Activated CD8-positive, alpha-beta T cell treated with anti-CD3 and anti-CD28 coated beads, Interleukin-2, amount 10 ng/mL, durations not matched to agents 7 days and 5 days (primary cell): Measurements from ENCODE around the gene IRAK1. TPM values are rescaled to one million over a fixed set of nuclear protein-coding genes. Genes with fewer than 3 reads are reported as not detected.

ENCODE experiments used
- ATAC-seq: fragments of 150-1000 bp; cut with Tn5 transposase; one replicate; pipeline ENCODE4 v1.10.0; 2021; ENCODE audit warnings: moderate library complexity
- CTCF ChIA-PET: fragments of 350-600 bp; sonication (Branson Sonifier 250); formaldehyde crosslinking; loops from one replicate; lab custom pipeline; 2021; ENCODE audit warnings: antibody characterized with exemption; lab: Charles Lee
- POLR2A ChIA-PET: fragments of 350-600 bp; sonication (Branson Sonifier 250); formaldehyde crosslinking; loops from one replicate; lab custom pipeline; 2021; ENCODE audit warnings: antibody characterized with exemption; lab: Charles Lee
- DNase-seq: peaks from one replicate; pipeline ENCODE4 v3.0.0-alpha.2; 2020
- H3K27ac Mint-ChIP-seq: one replicate; pipeline ENCODE4 v1.8.0; 2021; ENCODE audit warnings: mild to moderate bottlenecking, mixed read lengths
- H3K27me3 Mint-ChIP-seq: one replicate; pipeline ENCODE4 v1.8.0; 2021; ENCODE audit warnings: low read depth, mixed read lengths
- H3K36me3 Mint-ChIP-seq: one replicate; pipeline ENCODE4 v1.8.0; 2021; ENCODE audit warnings: low read depth, mixed read lengths
- H3K4me1 Mint-ChIP-seq: one replicate; pipeline ENCODE4 v1.8.0; 2021; ENCODE audit warnings: low read depth, mixed read lengths
- H3K4me3 Mint-ChIP-seq: one replicate; pipeline ENCODE4 v1.8.0; 2021; ENCODE audit warnings: mild to moderate bottlenecking, mixed read lengths
- H3K9me3 Mint-ChIP-seq: one replicate; pipeline ENCODE4 v1.8.0; 2022; ENCODE audit warnings: mixed read lengths; ENCODE audit not compliant: insufficient read depth
- total RNA-seq, 2 experiments: library from RNA; stranded (reverse); gene quantifications; one replicate each; pipeline ENCODE4 v1.2.3, GENCODE V29; 2021

IRAK1 gene
- total RNA-seq, 2 experiments from 2014 or later = 164 to 165 TPM

DNA sequence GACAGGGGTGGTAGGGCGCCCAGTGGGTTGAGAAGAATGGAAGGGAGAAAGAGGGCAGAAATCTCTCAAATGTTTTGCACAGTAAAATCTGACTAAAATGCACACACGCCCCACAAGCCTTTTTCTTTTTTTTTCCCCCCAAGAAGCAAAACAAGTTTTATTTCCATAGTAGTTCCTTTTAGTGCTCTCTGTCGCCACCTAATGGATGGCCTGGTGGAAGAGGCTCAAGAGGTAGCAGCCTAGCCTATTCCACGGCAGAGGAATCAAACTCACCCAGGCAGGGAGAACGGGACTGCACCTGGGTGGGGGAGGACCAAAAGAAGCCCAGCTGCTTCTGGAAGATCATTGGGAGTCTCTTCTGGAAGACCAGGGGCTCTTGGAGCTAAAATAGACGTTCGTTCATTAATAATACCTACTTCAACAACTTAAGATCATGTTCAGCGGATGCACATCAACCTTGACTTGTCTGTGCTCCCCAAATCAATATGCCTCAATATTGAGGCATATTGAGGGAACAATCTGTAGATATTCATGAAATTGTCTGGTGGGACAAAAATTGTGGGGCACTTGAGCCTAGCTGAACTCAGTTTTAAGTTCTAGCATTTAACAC is 31.6 kb upstream of the IRAK1 start:
- Mint-ChIP-seq H3K4me1 (peaks cover 22% of the 10 kb centered on the region), H3K27ac (peak overlapping the region; percentile 40), H3K27me3 (no peaks in the 10 kb centered on the region), H3K9me3 (no peaks in the 10 kb centered on the region), H3K4me3 (no peak overlapping the region), H3K36me3 (peaks cover 41% of the 10 kb centered on the region)
- ChIA-PET CTCF (interaction anchor here (1.0 to 2.2 kb wide), 4 partner anchors 11 to 126 kb away, joined by 3 to 8 read pairs (median 4); partner anchors contain the start of gene ARHGAP4), POLR2A (no interaction called here)
- ATAC-seq = peak; percentile 85
- peak; percentile 79 for DNase-seq

- POLR2A ChIA-PET = no interaction called here
- no peaks in the 10 kb centered on the region for H3K27me3 Mint-ChIP-seq
- peaks cover 22% of the 10 kb centered on the region for H3K4me1 Mint-ChIP-seq
- H3K4me3 Mint-ChIP-seq = no peak overlapping the region
- no peaks in the 10 kb centered on the region for H3K9me3 Mint-ChIP-seq
- ATAC-seq (no peak), DNase-seq (no peak)
- H3K27ac Mint-ChIP-seq = peak overlapping the region; percentile 2
- CTCF ChIA-PET = no interaction called here
- peaks cover 47% of the 10 kb centered on the region for H3K36me3 Mint-ChIP-seq
Observed at GRCh38 chrX:154050113-154050495, 30.4 kb upstream of the IRAK1 start.

DNA sequence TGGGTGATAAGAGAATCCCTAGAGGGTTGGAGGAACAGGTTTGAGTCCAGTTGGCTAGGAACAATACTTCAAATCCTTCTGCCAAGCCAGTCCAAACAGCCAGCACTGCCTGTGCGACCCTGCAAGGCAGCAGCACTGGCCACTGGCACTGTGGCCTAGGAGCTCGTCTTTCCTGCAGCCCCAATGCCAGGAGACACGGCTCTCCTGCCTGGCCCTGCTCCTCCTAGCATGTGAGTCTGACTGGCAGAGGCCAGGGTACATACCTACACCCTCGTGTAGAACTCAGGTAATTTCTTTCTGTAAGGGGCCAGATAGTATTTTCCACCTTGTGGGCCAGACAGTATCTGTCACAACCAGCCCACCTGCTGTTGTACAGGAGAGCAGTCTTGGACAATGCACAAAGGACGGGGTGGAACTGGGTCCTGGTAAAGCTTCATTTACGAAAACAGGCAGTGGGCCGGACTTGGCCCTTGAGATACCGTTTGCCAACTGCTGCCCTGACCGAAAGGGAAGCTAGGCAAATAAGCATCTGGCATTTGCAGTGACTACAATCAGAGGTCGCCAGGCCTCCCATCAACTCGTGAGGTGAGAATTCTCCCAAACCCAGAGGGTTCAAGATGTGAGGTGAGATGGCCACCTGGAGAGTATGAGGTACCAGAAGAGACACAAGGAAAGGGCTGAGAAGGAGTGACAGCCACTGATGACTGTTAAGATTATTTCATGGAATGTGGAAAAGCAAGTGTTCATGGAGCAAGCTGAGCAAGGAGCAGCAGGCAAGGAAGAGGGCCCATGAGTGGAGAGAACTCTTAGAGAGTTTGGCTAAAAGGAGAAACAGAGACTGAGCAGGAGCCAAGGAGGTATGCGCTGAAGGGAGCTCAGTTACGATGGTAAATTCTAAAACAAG is 29.8 kb upstream of the IRAK1 start:
- no peak for DNase-seq
- Mint-ChIP-seq H3K27me3 (no peaks in the 10 kb centered on the region), H3K36me3 (peaks cover 46% of the 10 kb centered on the region), H3K9me3 (no peaks in the 10 kb centered on the region), H3K4me3 (no peak overlapping the region), H3K4me1 (peaks cover 22% of the 10 kb centered on the region), H3K27ac (peak overlapping the region; percentile 2)
- ChIA-PET POLR2A (no interaction called here), CTCF (no interaction called here)
- no peak for ATAC-seq

GRCh38 chrX:154048398-154048797 is 28.7 kb upstream of the IRAK1 start:
- H3K27ac Mint-ChIP-seq = no peak overlapping the region
- H3K4me3 Mint-ChIP-seq = no peak overlapping the region
- H3K9me3 Mint-ChIP-seq = no peaks in the 10 kb centered on the region
- ChIA-PET CTCF (no interaction called here), POLR2A (no interaction called here)
- peaks cover 22% of the 10 kb centered on the region for H3K4me1 Mint-ChIP-seq
- H3K27me3 Mint-ChIP-seq = no peaks in the 10 kb centered on the region
- DNase-seq = no peak
- ATAC-seq = no peak
- peaks cover 49% of the 10 kb centered on the region for H3K36me3 Mint-ChIP-seq

DNA sequence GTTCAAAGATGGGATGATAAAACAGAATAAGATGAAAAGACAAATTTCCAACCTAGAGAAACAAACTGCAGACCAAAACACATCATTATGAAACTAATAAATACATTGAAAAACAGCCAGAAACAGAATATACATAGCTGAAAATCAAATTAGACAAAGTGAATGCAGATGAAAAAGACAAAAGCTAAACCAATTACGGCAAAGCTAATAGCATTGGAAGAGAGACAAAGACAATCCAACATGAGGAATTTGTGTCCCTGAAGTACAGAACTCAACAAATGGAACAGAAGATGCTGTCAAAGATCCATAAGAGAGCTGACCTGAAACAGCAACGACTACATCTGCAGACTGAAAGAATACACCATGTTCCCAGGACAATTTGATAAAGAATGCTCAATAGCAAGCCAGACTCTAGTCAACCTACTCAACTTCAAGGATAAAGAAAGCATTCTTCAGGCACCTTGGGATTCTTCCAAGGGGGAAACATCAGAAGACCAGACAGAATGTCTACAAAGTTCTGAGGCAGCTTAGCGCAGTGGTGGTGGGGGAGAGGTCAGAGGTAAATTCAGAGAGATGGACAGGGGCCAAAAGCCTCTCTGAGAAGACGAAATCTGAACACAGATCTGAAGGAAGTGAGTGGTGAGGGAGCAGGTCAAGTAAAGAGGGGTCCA is 27.4 kb upstream of the IRAK1 start:
- Mint-ChIP-seq H3K27me3 (no peaks in the 10 kb centered on the region), H3K4me1 (peaks cover 23% of the 10 kb centered on the region), H3K9me3 (no peaks in the 10 kb centered on the region), H3K27ac (peak overlapping the region; percentile 49), H3K4me3 (no peak overlapping the region), H3K36me3 (peaks cover 47% of the 10 kb centered on the region)
- DNase-seq (no peak), ATAC-seq (no peak)
- POLR2A ChIA-PET = interaction anchor here (0.7 kb wide), 1 partner anchor 24 kb away, joined by 3 read pairs; no protein-coding TSS in a partner anchor
- CTCF ChIA-PET = interaction anchor here (0.8 kb wide), 1 partner anchor 27 kb away, joined by 4 read pairs; the partner anchor contains the start of gene IRAK1

DNA sequence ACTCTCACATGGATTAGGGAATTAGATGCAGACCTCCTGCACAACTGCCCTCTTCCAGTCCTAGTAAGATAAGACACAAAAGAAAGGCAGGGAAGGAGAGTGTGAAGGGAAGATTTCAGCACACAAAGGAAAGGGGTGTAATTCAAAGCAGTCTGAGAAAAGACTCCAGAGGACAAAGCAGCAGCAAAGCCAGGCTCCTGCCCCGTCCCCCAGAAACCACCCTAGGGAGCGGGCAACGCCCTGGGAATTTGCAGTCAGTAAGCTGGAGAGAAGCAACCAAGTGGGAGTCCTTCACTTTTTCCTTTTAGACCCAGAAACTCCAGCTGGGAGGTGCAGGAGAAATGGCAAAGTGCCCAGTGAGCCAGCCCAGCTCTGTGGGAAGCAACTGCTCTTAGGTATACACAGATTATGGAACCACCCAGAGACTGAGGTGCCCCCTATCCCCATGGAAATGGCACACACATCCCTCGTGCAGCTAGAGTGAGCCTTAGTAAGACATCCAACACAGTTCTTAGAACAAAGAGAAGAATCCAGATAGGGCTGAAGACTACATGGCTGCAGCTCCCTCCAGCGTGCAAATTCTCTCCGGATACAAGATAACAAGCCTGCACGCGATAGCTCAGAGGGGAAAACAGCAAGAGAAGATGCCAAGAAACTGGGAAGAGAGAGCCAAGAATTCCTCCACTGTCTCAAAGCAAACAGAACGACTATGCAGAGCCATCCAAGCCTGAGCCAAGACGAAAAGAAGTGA is 26.5 kb upstream of the IRAK1 start:
- H3K4me1 Mint-ChIP-seq = peaks cover 18% of the 10 kb centered on the region
- ATAC-seq (no peak), DNase-seq (no peak)
- peaks cover 46% of the 10 kb centered on the region for H3K36me3 Mint-ChIP-seq
- no peaks in the 10 kb centered on the region for H3K27me3 Mint-ChIP-seq
- POLR2A ChIA-PET = no interaction called here
- no peak overlapping the region for H3K27ac Mint-ChIP-seq
- no peaks in the 10 kb centered on the region for H3K9me3 Mint-ChIP-seq
- no peak overlapping the region for H3K4me3 Mint-ChIP-seq
- CTCF ChIA-PET = interaction anchor here (0.8 kb wide), 1 partner anchor 26 kb away, joined by 4 read pairs; the partner anchor contains the start of gene IRAK1

DNA sequence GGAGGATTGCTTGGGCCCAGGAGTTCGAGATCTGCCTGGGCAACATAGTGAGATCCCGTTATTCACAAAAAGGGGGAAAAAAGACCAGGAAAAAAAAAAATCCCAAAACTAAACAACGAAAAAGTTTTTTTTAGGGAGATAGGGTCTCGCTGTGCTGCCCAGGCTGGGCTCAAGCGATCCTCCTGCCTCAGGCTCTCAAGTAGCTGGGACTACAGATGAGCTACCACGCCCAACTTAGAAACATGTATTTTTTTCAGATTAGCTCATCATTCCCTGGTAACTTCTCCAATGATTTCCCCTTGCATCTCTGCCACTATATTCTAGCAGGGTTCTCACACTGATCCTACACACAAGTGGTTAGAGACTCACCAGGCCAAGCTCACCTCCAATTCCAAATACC is 24.4 kb upstream of the IRAK1 start:
- DNase-seq (no peak), ATAC-seq (no peak)
- Mint-ChIP-seq H3K27ac (no peak overlapping the region), H3K36me3 (peaks cover 38% of the 10 kb centered on the region), H3K27me3 (no peaks in the 10 kb centered on the region), H3K4me1 (peaks cover 22% of the 10 kb centered on the region), H3K9me3 (no peaks in the 10 kb centered on the region), H3K4me3 (no peak overlapping the region)
- CTCF ChIA-PET = no interaction called here
- POLR2A ChIA-PET = no interaction called here

DNA sequence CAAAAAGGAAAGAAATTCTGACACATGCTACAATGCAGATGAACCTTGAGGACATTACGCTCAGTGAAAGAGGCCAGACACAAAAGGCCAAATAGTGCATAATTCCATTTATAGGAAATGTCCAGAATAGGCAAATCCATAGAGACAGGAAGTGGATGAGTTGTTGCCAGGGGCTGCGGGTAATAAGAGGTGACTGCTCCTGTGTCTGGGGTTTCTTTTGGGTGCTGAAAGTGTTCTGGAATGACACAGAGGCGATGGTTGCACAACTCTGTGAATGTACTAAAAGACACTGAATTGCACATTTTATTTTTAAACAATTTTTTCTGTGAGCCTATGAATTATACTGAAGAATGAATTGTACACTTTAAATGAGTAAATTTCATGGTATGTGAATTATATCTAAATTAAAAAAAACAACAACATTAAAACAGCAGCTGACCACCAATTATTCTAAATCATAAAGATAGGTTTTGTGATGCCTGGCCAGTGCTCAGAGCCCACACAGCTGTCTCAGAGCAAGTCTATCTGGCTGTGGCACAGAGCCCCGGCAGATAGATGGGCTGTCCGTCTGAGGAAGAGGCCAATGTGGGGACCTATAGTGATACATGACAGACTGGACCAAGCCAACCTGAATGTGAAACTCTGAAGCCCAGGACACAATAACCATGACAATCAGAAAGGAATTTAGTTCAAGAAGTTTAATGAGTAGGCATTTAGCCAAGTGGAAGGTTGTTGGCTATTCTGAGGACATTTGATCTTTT is 23.5 kb upstream of the IRAK1 start:
- CTCF ChIA-PET = no interaction called here
- Mint-ChIP-seq H3K4me3 (no peak overlapping the region), H3K9me3 (no peaks in the 10 kb centered on the region), H3K4me1 (peaks cover 22% of the 10 kb centered on the region), H3K27me3 (no peaks in the 10 kb centered on the region), H3K36me3 (peaks cover 32% of the 10 kb centered on the region), H3K27ac (no peak overlapping the region)
- POLR2A ChIA-PET = no interaction called here
- no peak for ATAC-seq
- DNase-seq = no peak

- H3K27ac Mint-ChIP-seq = no peak overlapping the region
Observed at GRCh38 chrX:154040863-154041262, 21.2 kb upstream of the IRAK1 start.

DNA sequence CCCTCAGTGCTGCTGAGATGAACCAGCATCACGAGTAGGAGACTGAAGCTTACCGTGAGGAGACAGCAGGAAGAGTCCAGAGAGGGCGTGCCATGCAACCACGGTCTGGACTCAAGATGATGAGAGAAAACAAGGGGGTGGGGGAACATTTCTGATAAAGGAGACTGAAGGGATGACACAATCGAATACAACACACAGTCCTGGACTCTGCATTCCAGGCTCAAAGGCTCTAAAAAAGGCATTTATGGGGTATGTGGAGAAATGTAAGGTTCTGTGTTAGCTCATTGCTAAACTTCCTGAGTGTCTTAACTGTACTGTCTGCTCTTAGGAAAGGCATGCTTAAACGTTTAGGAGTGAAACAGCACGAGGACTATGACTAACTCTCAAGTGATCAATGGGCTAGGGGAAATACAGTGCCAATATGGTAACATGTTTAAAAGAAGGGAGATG is 20.6 kb upstream of the IRAK1 start:
- H3K9me3 Mint-ChIP-seq = no peaks in the 10 kb centered on the region
- no peaks in the 10 kb centered on the region for H3K27me3 Mint-ChIP-seq
- ChIA-PET CTCF (interaction anchor here (0.7 to 1.3 kb wide), 4 partner anchors 13 to 28 kb away, joined by 3 read pairs; no protein-coding TSS in a partner anchor), POLR2A (interaction anchor here (0.6 kb wide), 1 partner anchor 28 kb away, joined by 3 read pairs; no protein-coding TSS in a partner anchor)
- H3K36me3 Mint-ChIP-seq = peaks cover 14% of the 10 kb centered on the region
- H3K27ac Mint-ChIP-seq = peak overlapping the region; percentile 51
- H3K4me1 Mint-ChIP-seq = peaks cover 24% of the 10 kb centered on the region
- DNase-seq (no peak), ATAC-seq (no peak)
- H3K4me3 Mint-ChIP-seq = no peak overlapping the region

More at GRCh38 chrX:154040863-154041262, 21.2 kb upstream of the IRAK1 start:
- ATAC-seq (no peak), DNase-seq (no peak)
- Mint-ChIP-seq H3K36me3 (peaks cover 17% of the 10 kb centered on the region), H3K4me3 (no peak overlapping the region), H3K9me3 (no peaks in the 10 kb centered on the region), H3K4me1 (peaks cover 24% of the 10 kb centered on the region), H3K27me3 (no peaks in the 10 kb centered on the region)
- CTCF ChIA-PET = interaction anchor here (1.2 to 1.5 kb wide), 4 partner anchors 12 to 26 kb away, joined by 3 to 4 read pairs (median 3); no protein-coding TSS in a partner anchor
- POLR2A ChIA-PET = no interaction called here
